ENCODE measurements around the gene MYOD1.

DNA sequence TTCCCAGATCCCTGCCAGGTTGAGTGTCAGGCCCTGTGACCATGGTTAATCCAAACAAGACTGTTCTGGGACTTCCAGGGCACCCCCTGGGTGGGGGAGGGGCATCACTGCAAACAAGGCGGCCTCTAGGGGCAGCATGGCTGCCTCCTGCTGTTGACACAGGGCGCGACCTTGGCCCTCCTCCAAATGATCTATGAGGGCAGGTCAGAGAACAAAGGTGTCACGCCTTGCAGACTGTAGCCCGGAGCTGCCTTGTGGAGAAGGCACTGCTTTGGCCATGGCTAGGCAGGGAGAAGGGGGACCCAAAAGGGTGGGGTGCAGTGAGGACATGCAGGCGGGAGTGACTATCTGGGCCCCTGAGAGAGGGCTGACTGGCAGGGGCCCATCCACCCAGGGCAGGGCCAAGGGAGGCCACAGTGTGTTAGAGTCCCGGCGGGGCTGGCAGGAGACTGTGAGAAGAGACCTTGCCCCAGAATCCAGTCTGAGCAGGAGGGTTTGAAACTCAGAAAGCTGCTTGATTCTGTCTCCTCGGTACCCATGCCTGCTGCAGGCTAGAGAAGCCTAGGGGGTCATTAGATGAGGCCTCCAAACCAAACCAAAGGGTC is 50.8 kb downstream of the MYOD1 start:
- TF ChIP-seq, protein P1, sequence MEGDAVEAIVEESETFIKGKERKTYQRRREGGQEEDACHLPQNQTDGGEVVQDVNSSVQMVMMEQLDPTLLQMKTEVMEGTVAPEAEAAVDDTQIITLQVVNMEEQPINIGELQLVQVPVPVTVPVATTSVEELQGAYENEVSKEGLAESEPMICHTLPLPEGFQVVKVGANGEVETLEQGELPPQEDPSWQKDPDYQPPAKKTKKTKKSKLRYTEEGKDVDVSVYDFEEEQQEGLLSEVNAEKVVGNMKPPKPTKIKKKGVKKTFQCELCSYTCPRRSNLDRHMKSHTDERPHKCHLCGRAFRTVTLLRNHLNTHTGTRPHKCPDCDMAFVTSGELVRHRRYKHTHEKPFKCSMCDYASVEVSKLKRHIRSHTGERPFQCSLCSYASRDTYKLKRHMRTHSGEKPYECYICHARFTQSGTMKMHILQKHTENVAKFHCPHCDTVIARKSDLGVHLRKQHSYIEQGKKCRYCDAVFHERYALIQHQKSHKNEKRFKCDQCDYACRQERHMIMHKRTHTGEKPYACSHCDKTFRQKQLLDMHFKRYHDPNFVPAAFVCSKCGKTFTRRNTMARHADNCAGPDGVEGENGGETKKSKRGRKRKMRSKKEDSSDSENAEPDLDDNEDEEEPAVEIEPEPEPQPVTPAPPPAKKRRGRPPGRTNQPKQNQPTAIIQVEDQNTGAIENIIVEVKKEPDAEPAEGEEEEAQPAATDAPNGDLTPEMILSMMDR (IDR thresholded peaks at IDR 0.05) = no peak
- TF ChIP-seq POLR2AphosphoS5 (IDR thresholded peaks at IDR 0.05; ENCODE audit: low read depth, low read length) = no peak
- no peak for TF ChIP-seq SIN3A (IDR thresholded peaks at IDR 0.05; ENCODE audit: borderline replicate concordance, insufficient read depth, low read depth, low read length)
- TF ChIP-seq, protein P2, sequence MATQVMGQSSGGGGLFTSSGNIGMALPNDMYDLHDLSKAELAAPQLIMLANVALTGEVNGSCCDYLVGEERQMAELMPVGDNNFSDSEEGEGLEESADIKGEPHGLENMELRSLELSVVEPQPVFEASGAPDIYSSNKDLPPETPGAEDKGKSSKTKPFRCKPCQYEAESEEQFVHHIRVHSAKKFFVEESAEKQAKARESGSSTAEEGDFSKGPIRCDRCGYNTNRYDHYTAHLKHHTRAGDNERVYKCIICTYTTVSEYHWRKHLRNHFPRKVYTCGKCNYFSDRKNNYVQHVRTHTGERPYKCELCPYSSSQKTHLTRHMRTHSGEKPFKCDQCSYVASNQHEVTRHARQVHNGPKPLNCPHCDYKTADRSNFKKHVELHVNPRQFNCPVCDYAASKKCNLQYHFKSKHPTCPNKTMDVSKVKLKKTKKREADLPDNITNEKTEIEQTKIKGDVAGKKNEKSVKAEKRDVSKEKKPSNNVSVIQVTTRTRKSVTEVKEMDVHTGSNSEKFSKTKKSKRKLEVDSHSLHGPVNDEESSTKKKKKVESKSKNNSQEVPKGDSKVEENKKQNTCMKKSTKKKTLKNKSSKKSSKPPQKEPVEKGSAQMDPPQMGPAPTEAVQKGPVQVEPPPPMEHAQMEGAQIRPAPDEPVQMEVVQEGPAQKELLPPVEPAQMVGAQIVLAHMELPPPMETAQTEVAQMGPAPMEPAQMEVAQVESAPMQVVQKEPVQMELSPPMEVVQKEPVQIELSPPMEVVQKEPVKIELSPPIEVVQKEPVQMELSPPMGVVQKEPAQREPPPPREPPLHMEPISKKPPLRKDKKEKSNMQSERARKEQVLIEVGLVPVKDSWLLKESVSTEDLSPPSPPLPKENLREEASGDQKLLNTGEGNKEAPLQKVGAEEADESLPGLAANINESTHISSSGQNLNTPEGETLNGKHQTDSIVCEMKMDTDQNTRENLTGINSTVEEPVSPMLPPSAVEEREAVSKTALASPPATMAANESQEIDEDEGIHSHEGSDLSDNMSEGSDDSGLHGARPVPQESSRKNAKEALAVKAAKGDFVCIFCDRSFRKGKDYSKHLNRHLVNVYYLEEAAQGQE (IDR thresholded peaks at IDR 0.05; ENCODE audit: insufficient read depth in 1 of 2, low read depth in 2 of 2, low read length in 1 of 2) = no peak

Measured in Panc1 (cell line).